Astrocyte (in vitro differentiated cells and primary cell): ENCODE measurements around the gene STX12. TPM values are rescaled to one million over a fixed set of nuclear protein-coding genes. Genes with fewer than 3 reads are reported as not detected.

Source experiments
- DNase-seq: peaks from one replicate; pipeline ENCODE4 v3.0.0-alpha.2; 2010; ENCODE audit warnings: low read depth
- FAIRE-seq: peaks from 2 replicates; lab custom pipeline; 2011; peaks lifted over from hg19 to GRCh38; lab: Jason Lieb, UNC
- H2AFZ ChIP-seq: 2 replicates; pipeline ENCODE4 v1.6.0; 2012; ENCODE audit warnings: low read depth, low read length, inconsistent platforms
- H3K27ac ChIP-seq: 2 replicates; pipeline ENCODE4 v1.5.1; 2011; ENCODE audit warnings: low read depth, low read length, inconsistent platforms
- H3K27me3 ChIP-seq: 2 replicates; pipeline ENCODE4 v1.6.0; 2011; ENCODE audit warnings: low read length, inconsistent platforms; ENCODE audit not compliant: insufficient read depth
- H3K36me3 ChIP-seq: 2 replicates; pipeline ENCODE4 v1.5.1; 2011; ENCODE audit warnings: low read length, inconsistent platforms; ENCODE audit not compliant: insufficient read depth
- H3K4me1 ChIP-seq: 2 replicates; pipeline ENCODE4 v1.5.1; 2011; ENCODE audit warnings: low read length, inconsistent platforms; ENCODE audit not compliant: insufficient read depth
- H3K4me2 ChIP-seq: 2 replicates; pipeline ENCODE4 v1.6.0; 2012; ENCODE audit warnings: low read length, inconsistent platforms
- H3K4me3 ChIP-seq: 2 replicates; pipeline ENCODE4 v1.5.1; 2011; ENCODE audit warnings: low read depth, mild to moderate bottlenecking, low read length, inconsistent platforms; ENCODE audit not compliant: insufficient read depth
- H3K79me2 ChIP-seq: 2 replicates; pipeline ENCODE4 v1.6.0; 2012; ENCODE audit warnings: mild to moderate bottlenecking, low read length, inconsistent platforms; ENCODE audit not compliant: insufficient read depth
- H3K9ac ChIP-seq: 2 replicates; pipeline ENCODE4 v1.6.0; 2012; ENCODE audit warnings: mild to moderate bottlenecking, low read length, inconsistent platforms
- H3K9me3 ChIP-seq: 2 replicates; pipeline ENCODE4 v1.5.1; 2012; ENCODE audit warnings: low read depth, mild to moderate bottlenecking, low read length, inconsistent platforms; ENCODE audit not compliant: insufficient read depth
- H4K20me1 ChIP-seq: 2 replicates; pipeline ENCODE4 v1.6.0; 2012; ENCODE audit warnings: low read length, inconsistent platforms; ENCODE audit not compliant: insufficient read depth
- H3K27ac Mint-ChIP-seq: one replicate; pipeline ENCODE4 v1.8.0; 2021; ENCODE audit warnings: mild to moderate bottlenecking, mixed read lengths; ENCODE audit not compliant: unreplicated experiment
- H3K27me3 Mint-ChIP-seq: one replicate; pipeline ENCODE4 v1.8.0; 2021; ENCODE audit warnings: low read depth, mixed read lengths; ENCODE audit not compliant: unreplicated experiment
- H3K36me3 Mint-ChIP-seq: one replicate; pipeline ENCODE4 v1.8.0; 2021; ENCODE audit warnings: low read depth, mixed read lengths; ENCODE audit not compliant: unreplicated experiment
- H3K4me1 Mint-ChIP-seq: one replicate; pipeline ENCODE4 v1.8.0; 2021; ENCODE audit warnings: low read depth, mixed read lengths; ENCODE audit not compliant: unreplicated experiment
- H3K4me3 Mint-ChIP-seq: one replicate; pipeline ENCODE4 v1.8.0; 2021; ENCODE audit warnings: mild to moderate bottlenecking, moderate library complexity, mixed read lengths; ENCODE audit not compliant: unreplicated experiment
- H3K9me3 Mint-ChIP-seq: one replicate; pipeline ENCODE4 v1.8.0; 2021; ENCODE audit warnings: mild to moderate bottlenecking, mixed read lengths; ENCODE audit not compliant: unreplicated experiment
- EZH2 ChIP-seq: IDR thresholded peaks from 2 replicates; pipeline ENCODE4 v1.6.1; 2012; ENCODE audit warnings: mild to moderate bottlenecking, low read length, inconsistent platforms; ENCODE audit not compliant: insufficient read depth
- total RNA-seq: library from RNA; stranded (reverse); gene quantifications from 2 replicates; pipeline ENCODE4 v1.2.1, GENCODE V29; 2021
- TF ChIP-seq, protein P1 (sequence below): IDR thresholded peaks from 2 replicates; pipeline ENCODE4 v1.5.1; 2011; ENCODE audit warnings: low read depth, mild to moderate bottlenecking, inconsistent platforms, low read length, moderate library complexity; ENCODE audit not compliant: insufficient read depth

The STX12 gene
- total RNA-seq, 1 donor from 2014 or later, result 62.1 TPM

DNA sequence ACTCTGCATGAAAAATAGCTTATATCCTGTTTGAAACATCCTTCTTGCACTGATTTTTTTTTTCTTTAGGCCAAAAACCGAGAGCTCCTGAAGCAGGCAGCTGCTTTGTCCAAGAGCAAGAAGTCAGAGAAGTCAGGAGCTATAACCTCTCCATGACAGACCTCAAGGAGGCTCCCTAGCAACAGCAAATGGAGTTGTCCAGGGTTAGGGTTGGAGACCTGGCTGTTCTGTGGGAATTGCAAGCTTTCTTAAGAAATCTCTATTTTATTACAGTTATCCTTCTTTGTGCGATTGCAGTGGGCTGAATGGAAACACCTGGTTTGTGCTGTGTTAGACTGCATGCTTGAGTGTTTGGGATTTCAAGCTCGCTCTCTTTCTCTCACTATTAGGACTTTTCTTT is 12.6 kb upstream of the STX12 start:
- Histone ChIP-seq H3K4me2 (no peak overlapping the region), H3K27ac (no peak overlapping the region), H3K9me3 (no peaks in the 10 kb centered on the region), H2AFZ (no peak overlapping the region), H3K27me3 (no peaks in the 10 kb centered on the region), H3K79me2 (no peaks in the 10 kb centered on the region), H4K20me1 (no peaks in the 10 kb centered on the region), H3K4me3 (no peak overlapping the region), H3K4me1 (no peaks in the 10 kb centered on the region), H3K36me3 (peaks cover 10% of the 10 kb centered on the region), H3K9ac (no peak overlapping the region)
- peaks cover 10% of the 10 kb centered on the region for H3K36me3 Mint-ChIP-seq
- FAIRE-seq, result no peak
- no peak overlapping the region for H3K27ac Mint-ChIP-seq
- no peaks in the 10 kb centered on the region for H3K9me3 Mint-ChIP-seq
- no peaks in the 10 kb centered on the region for H3K27me3 Mint-ChIP-seq
- no peak overlapping the region for H3K4me3 Mint-ChIP-seq
- H3K4me1 Mint-ChIP-seq, result no peaks in the 10 kb centered on the region
- DNase-seq, result no peak
- TF ChIP-seq, protein P1, sequence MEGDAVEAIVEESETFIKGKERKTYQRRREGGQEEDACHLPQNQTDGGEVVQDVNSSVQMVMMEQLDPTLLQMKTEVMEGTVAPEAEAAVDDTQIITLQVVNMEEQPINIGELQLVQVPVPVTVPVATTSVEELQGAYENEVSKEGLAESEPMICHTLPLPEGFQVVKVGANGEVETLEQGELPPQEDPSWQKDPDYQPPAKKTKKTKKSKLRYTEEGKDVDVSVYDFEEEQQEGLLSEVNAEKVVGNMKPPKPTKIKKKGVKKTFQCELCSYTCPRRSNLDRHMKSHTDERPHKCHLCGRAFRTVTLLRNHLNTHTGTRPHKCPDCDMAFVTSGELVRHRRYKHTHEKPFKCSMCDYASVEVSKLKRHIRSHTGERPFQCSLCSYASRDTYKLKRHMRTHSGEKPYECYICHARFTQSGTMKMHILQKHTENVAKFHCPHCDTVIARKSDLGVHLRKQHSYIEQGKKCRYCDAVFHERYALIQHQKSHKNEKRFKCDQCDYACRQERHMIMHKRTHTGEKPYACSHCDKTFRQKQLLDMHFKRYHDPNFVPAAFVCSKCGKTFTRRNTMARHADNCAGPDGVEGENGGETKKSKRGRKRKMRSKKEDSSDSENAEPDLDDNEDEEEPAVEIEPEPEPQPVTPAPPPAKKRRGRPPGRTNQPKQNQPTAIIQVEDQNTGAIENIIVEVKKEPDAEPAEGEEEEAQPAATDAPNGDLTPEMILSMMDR, result no peak
- no peak for TF ChIP-seq EZH2

DNA sequence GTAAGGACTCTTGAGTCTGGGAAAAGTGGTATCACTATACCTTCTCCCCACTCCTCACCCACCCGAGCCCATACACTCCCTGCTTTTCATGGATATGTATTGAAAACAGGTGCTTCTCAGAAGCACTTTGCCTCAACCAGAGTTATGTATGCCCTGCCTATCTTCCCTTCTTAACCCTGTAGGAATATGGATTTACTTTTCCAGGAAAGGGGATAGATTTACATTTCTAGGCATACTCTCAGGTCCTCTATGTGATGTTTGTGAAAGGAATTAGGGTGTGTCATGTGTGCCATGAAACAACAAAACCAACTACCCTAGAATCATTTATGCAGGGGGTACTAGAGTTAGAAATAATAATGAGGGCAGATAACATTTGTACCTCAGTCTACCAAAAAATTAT is 11.0 kb upstream of the STX12 start:
- Histone ChIP-seq H4K20me1 (no peaks in the 10 kb centered on the region), H3K27ac (no peak overlapping the region), H3K79me2 (no peaks in the 10 kb centered on the region), H3K4me1 (no peaks in the 10 kb centered on the region), H3K27me3 (no peaks in the 10 kb centered on the region), H3K9me3 (no peaks in the 10 kb centered on the region), H2AFZ (no peak overlapping the region), H3K9ac (no peak overlapping the region), H3K4me3 (no peak overlapping the region), H3K36me3 (peaks cover 4% of the 10 kb centered on the region), H3K4me2 (no peak overlapping the region)
- DNase-seq, result no peak
- no peak overlapping the region for H3K4me3 Mint-ChIP-seq
- no peaks in the 10 kb centered on the region for H3K9me3 Mint-ChIP-seq
- TF ChIP-seq EZH2, result no peak
- no peak overlapping the region for H3K27ac Mint-ChIP-seq
- peaks cover 3% of the 10 kb centered on the region for H3K27me3 Mint-ChIP-seq
- no peaks in the 10 kb centered on the region for H3K4me1 Mint-ChIP-seq
- H3K36me3 Mint-ChIP-seq, result peaks cover 5% of the 10 kb centered on the region
- no peak for FAIRE-seq

DNA sequence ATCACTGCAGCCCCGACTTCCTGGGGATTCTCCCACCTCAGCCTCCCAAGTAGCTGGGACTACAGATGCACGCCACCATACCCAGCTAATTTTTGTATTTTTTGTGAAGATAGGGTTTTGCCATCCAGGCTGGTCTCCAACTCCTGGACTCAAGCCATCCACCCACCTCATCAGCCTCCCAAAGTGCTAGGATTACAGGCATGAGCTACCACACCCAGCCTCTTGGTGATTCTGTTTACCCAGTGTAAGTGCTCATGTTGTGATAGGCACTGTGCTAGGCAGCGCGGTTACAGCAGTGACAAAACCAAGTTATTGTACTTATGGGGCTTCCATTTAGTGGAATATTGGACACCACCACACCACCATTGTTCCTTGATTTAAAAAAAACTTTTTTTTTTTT is 9.7 kb upstream of the STX12 start:
- H3K27me3 Mint-ChIP-seq, result peaks cover 3% of the 10 kb centered on the region
- DNase-seq (no peak), FAIRE-seq (no peak)
- TF ChIP-seq EZH2, result no peak
- TF ChIP-seq, protein P1, result no peak
- no peaks in the 10 kb centered on the region for H3K9me3 Mint-ChIP-seq
- Histone ChIP-seq H3K27me3 (no peaks in the 10 kb centered on the region), H3K4me1 (no peaks in the 10 kb centered on the region), H3K79me2 (no peaks in the 10 kb centered on the region), H3K36me3 (peaks cover 4% of the 10 kb centered on the region), H3K27ac (no peak overlapping the region), H3K4me3 (no peak overlapping the region), H3K9ac (no peak overlapping the region), H3K9me3 (no peaks in the 10 kb centered on the region), H4K20me1 (no peaks in the 10 kb centered on the region), H3K4me2 (no peak overlapping the region), H2AFZ (no peak overlapping the region)
- H3K36me3 Mint-ChIP-seq, result peaks cover 2% of the 10 kb centered on the region
- no peak overlapping the region for H3K4me3 Mint-ChIP-seq
- peak overlapping the region; percentile 34 for H3K27ac Mint-ChIP-seq
- H3K4me1 Mint-ChIP-seq, result no peaks in the 10 kb centered on the region
